Muscle of leg (tissue), 11 donors: Measurements from ENCODE around the gene ARHGEF28. TPM values are rescaled to one million over a fixed set of nuclear protein-coding genes. Genes with fewer than 3 reads are reported as not detected.

Experiments used
- DNase-seq: peaks from one replicate; pipeline ENCODE4 v3.0.0; 2013
- H3K27ac ChIP-seq: one replicate; pipeline ENCODE4 v1.5.1; 2013; ENCODE audit warnings: mild to moderate bottlenecking, low read length, control low read depth
- H3K27me3 ChIP-seq: one replicate; pipeline ENCODE4 v1.6.1; 2013; ENCODE audit warnings: low read length; ENCODE audit not compliant: control insufficient read depth, insufficient read depth
- H3K36me3 ChIP-seq: one replicate; pipeline ENCODE4 v1.6.1; 2013; ENCODE audit warnings: low read length; ENCODE audit not compliant: control insufficient read depth, insufficient read depth
- H3K4me1 ChIP-seq: one replicate; pipeline ENCODE4 v1.6.1; 2013; ENCODE audit warnings: low read length; ENCODE audit not compliant: control insufficient read depth, insufficient read depth
- H3K4me3 ChIP-seq: one replicate; pipeline ENCODE4 v1.5.1; 2013; ENCODE audit warnings: low read length, control low read depth
- H3K9me3 ChIP-seq: replicated peaks from 2 replicates; pipeline ENCODE4 v1.6.1; 2013; ENCODE audit warnings: low read depth, low read length; ENCODE audit not compliant: control insufficient read depth
- WGBS: methylation state at CpG from one replicate; pipeline ENCODE4 v1.1.5; 2013; ENCODE audit warnings: missing lambda C conversion rate; ENCODE audit not compliant: insufficient coverage; 5-methylcytosine and 5-hydroxymethylcytosine counted together
- polyA plus RNA-seq, 8 donors: library from polyadenylated mRNA; unstranded; fragments of 120-200 nt; gene quantifications; one replicate each; pipeline versions ENCODE4 v1.2.1 to v1.2.3, GENCODE V29; 2013; ENCODE audit warnings: inconsistent platforms in 1 of 8, low replicate concordance in 1 of 8; ENCODE audit not compliant: insufficient read length in 8 of 8, insufficient read depth in 1 of 8
- total RNA-seq: library from RNA; stranded (reverse); fragments of 120-200 nt; gene quantifications from one replicate; pipeline ENCODE4 v1.2.4, GENCODE V29; 2013

Gene ARHGEF28
- total and polyA plus RNA-seq, 9 donors: 1.6 to 5.1 (median 3.4) TPM

DNA sequence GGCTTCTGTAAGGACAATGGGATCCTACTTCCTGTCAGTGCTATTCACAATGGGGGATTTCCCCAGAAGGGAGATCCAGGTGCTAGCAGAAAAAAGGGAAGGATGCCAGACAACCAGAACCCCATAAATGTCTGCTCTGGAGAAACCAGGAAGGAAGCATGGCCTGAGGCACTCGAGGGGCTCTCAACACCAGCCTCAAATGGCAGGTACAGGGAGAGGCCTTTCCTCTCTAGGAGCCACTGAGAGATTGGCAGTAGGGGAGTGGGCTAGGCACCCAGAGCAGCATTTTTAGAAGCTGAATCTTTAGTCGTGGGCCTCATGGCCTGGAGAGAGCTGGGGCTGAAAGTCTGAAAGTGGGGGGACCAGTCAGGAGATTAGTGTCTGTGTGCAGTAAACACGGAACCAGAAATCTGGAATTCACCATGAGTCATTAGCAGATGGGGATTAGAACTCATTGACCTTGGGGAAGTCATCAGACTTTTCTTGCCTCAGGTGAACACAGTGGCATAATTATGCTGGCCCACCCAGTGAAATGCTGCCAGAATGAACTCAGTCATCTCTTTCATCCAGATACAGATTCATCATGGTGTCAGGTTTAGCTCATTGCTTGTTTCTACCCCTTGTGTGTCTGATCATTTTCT is 28.3 kb downstream of the ARHGEF28 start:
- no peaks in the 10 kb centered on the region for H3K9me3 ChIP-seq
- H3K4me3 ChIP-seq: no peak overlapping the region
- H3K27ac ChIP-seq: peak overlapping the region; percentile 36
- H3K4me1 ChIP-seq: no peaks in the 10 kb centered on the region
- no peaks in the 10 kb centered on the region for H3K27me3 ChIP-seq
- WGBS: 77% methylated on average over 3 of the region's 3 CpGs
- no peaks in the 10 kb centered on the region for H3K36me3 ChIP-seq
- DNase-seq: peak; percentile 8

DNA sequence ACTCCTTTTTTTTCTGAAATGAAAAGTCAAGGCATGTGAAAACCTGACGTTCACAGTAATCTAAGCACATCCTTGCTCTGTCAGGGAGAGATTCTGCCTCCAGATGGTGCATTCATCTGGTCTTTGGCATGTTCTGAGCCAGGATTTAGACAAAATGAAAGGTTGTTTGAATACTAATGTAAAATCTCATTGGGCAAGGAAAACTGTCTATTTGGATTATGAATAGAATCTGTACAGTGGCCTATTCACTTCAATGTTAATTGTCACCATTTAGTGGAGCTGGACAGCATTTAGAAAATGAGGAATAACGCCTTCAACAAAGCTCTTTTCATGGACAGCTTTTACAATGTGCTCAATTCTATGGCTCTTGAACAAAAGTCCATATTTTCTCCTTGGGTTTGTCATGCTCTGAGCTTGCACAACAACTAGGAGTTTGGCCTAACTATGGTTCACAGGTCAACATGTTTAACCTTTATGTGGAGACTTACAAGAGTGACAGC is 28.9 kb downstream of the ARHGEF28 start:
- Histone ChIP-seq H3K36me3 (no peaks in the 10 kb centered on the region), H3K4me1 (no peaks in the 10 kb centered on the region), H3K27me3 (no peaks in the 10 kb centered on the region), H3K27ac (no peak overlapping the region), H3K4me3 (no peak overlapping the region), H3K9me3 (no peaks in the 10 kb centered on the region)
- peak; percentile 7 for DNase-seq
- WGBS: 50% methylated on average over 2 of the region's 2 CpGs

GRCh38 chr5:73655521-73656160 is 29.6 kb downstream of the ARHGEF28 start:
- peak; percentile 4 for DNase-seq
- Histone ChIP-seq H3K36me3 (no peaks in the 10 kb centered on the region), H3K4me3 (no peak overlapping the region), H3K27me3 (no peaks in the 10 kb centered on the region), H3K4me1 (no peaks in the 10 kb centered on the region), H3K9me3 (no peaks in the 10 kb centered on the region), H3K27ac (no peak overlapping the region)
- 100% methylated on average over 2 of the region's 6 CpGs for WGBS

GRCh38 chr5:73661753-73662152 is 35.8 kb downstream of the ARHGEF28 start:
- Histone ChIP-seq H3K27me3 (no peaks in the 10 kb centered on the region), H3K9me3 (no peaks in the 10 kb centered on the region), H3K27ac (no peak overlapping the region), H3K4me1 (no peaks in the 10 kb centered on the region), H3K4me3 (no peak overlapping the region), H3K36me3 (no peaks in the 10 kb centered on the region)
- WGBS: no CpG with 5 or more reads among the region's 3 CpGs
- no peak for DNase-seq

- Histone ChIP-seq H3K4me3 (no peak overlapping the region), H3K9me3 (no peaks in the 10 kb centered on the region), H3K4me1 (no peaks in the 10 kb centered on the region), H3K27ac (no peak overlapping the region), H3K27me3 (no peaks in the 10 kb centered on the region), H3K36me3 (no peaks in the 10 kb centered on the region)
- DNase-seq: no peak
- WGBS: 87% methylated on average over 5 of the region's 7 CpGs
Observed at GRCh38 chr5:73663161-73663859, 37.3 kb downstream of the ARHGEF28 start.

DNA sequence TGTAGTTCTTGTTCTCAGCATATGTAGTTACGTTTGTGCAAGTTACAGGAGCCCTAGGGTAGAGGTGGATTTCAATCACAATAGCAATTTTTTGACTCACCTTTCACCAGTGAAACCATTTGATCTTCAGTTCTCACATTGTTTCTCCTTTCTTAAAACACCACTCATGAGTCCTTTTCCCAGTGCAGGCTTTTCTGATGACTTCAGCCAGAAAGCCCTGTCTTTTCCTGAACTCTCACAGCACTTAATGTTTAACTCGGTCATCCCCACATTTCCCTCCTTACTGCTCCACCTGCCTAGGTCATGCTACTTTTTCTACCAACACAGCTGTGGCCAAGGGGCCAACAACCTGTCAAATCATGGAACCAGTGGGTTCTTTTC is 37.9 kb downstream of the ARHGEF28 start:
- H3K9me3 ChIP-seq: no peaks in the 10 kb centered on the region
- no peaks in the 10 kb centered on the region for H3K4me1 ChIP-seq
- H3K27ac ChIP-seq: no peak overlapping the region
- no peaks in the 10 kb centered on the region for H3K27me3 ChIP-seq
- no peaks in the 10 kb centered on the region for H3K36me3 ChIP-seq
- 42% methylated on average over 1 of the region's 2 CpGs for WGBS
- no peak overlapping the region for H3K4me3 ChIP-seq
- no peak for DNase-seq

DNA sequence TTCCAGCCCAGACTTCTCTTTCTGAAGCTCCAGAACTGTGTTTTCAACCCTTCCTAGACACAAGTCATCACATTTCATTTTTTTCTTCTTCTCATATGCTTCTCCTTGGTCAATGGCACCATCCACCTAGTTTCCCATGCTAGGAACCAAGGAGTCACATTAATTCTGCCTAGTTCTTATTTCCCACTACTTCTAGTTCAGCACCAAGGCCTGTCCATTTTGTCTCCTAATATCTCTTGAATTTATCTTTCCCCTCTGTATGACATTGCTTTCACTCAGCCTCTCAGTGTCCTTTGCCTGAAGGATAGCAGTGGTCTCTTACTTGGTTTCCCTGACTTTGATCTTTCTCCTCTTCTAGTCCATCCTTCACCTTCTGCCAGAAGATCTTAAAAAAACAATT is 38.8 kb downstream of the ARHGEF28 start:
- Histone ChIP-seq H3K4me1 (no peaks in the 10 kb centered on the region), H3K27me3 (no peaks in the 10 kb centered on the region), H3K36me3 (no peaks in the 10 kb centered on the region), H3K9me3 (no peaks in the 10 kb centered on the region), H3K4me3 (no peak overlapping the region), H3K27ac (no peak overlapping the region)
- DNase-seq: no peak

- Histone ChIP-seq H3K4me1 (no peaks in the 10 kb centered on the region), H3K36me3 (no peaks in the 10 kb centered on the region), H3K27me3 (no peaks in the 10 kb centered on the region), H3K4me3 (no peak overlapping the region), H3K9me3 (no peaks in the 10 kb centered on the region), H3K27ac (no peak overlapping the region)
- DNase-seq: no peak
- 78% methylated on average over 3 of the region's 4 CpGs for WGBS
Observed at GRCh38 chr5:73666891-73667290, 40.9 kb downstream of the ARHGEF28 start.

- H3K9me3 ChIP-seq: no peaks in the 10 kb centered on the region
- H3K27me3 ChIP-seq: no peaks in the 10 kb centered on the region
- no peaks in the 10 kb centered on the region for H3K36me3 ChIP-seq
- no peak overlapping the region for H3K4me3 ChIP-seq
- H3K4me1 ChIP-seq: no peaks in the 10 kb centered on the region
- no peak for DNase-seq
- H3K27ac ChIP-seq: no peak overlapping the region
- 42% methylated on average over 2 of the region's 4 CpGs for WGBS
Observed at GRCh38 chr5:73668017-73668416, 42.0 kb downstream of the ARHGEF28 start.

DNA sequence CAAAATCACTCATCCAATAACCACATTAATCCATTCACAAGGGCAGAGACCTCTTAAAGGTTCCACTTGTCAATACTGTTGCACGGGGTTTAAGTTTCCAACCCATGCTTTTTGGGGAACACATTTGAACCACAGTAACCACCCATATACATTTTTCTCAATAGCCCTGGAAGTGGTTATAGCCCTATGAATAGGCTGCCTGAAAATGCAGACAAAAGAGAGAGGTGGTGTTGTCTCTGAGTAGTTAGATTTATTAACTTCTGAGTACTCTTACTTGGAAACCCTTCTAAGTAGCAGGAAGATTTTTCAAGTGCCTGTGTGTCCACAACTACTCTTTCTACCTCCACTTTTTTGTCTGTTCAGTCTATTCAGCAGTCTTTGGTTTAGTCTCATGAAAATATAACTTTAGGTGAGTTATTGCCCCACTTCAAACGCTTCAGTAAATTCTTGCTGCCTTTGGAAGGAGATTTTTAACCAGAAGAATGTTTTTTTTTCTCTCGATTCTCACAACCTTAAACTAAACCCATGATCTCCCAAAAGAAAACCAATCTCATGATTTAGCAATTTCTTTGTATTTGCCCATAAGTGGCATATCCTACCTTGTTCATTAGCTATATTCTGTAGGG is 42.6 kb downstream of the ARHGEF28 start:
- no CpG with 5 or more reads among the region's 3 CpGs for WGBS
- Histone ChIP-seq H3K4me3 (no peak overlapping the region), H3K27me3 (no peaks in the 10 kb centered on the region), H3K4me1 (no peaks in the 10 kb centered on the region), H3K9me3 (no peaks in the 10 kb centered on the region), H3K27ac (no peak overlapping the region), H3K36me3 (no peaks in the 10 kb centered on the region)
- DNase-seq: no peak
